HG02759 (cell line): Measurements from ENCODE around the gene FBN2.
A peak's percentile ranks its signal among the peaks of the same experiment; 100 is the strongest.
"Not testable (repeated sequence)": the region's sequence is repeated elsewhere in the genome, so short reads cannot be mapped to it uniquely, and the experiment has no call there.

Experiments used
- ATAC-seq: cut with Tn5 transposase; IDR thresholded peaks from one replicate; pipeline ENCODE4 v1.9.1; 2021; ENCODE audit warnings: mild to moderate bottlenecking, moderate library complexity; ENCODE audit not compliant: unreplicated experiment

FBN2 gene

GRCh38 chr5:128321418-128321817 lies 216.6 kb downstream of the FBN2 start:
- not testable (repeated sequence) for ATAC-seq

DNA sequence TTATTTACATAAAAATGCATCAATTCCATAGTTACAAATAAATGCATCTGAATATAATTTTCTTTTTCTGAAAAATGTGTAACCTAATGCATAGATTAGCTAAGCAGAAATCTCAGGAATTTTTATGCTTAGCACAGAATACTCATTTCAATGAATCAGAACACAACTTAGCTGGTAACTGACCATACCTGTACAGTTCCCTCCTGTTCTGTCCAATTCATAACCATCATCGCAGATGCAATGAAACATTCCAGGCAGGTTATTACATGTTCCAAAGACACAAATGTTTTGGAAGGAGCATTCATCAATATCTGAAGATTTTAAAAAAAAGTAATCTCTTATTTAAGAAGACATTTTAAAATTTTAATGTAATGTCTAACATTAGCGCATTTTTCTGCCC lies 219.4 kb downstream of the FBN2 start:
- ATAC-seq, result no peak

- ATAC-seq, result no peak
These were observed 220.6 kb downstream of the FBN2 start for GRCh38 chr5:128317481-128317880.

DNA sequence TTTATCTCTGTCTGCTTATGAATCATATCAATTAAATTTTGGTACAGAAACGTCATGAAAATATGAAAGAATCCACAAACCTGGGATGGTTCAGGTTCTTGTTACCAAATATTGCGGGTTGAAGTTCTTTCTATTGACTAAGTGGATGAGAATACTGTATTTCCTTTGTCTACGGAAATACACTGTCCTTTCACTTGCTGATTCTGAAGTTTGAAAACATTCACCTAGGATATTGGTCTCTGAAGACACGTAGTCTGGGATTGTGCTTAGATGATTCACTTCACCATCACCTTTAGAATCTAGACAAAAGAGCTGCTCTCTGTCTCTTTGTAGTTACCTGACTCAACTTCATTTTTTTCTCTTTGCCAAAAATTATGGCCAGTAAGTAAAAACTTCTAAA lies 222.4 kb downstream of the FBN2 start:
- ATAC-seq, result no peak

DNA sequence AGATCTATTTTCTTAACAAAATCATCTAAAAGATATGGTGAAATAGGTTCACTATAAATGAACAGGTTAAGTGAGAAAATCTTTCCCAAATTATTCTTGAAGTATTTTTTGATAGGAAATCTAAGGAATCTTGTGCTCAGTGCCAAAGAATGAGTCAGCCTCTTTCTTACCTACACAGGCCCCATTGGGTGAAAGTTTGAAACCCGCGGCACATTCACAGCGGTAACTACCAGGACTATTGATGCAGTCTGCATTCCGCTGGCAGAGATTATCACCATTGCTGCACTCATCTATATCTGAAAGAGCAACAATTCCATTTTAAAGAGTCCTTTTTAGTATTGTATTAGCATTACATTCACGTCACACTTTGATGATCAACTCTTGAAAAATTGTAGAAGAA lies 232.7 kb downstream of the FBN2 start:
- ATAC-seq, result no peak

- ATAC-seq, result no peak
These were observed 233.3 kb downstream of the FBN2 start for GRCh38 chr5:128304791-128305190.

GRCh38 chr5:128304088-128304487 lies 234.0 kb downstream of the FBN2 start:
- no peak for ATAC-seq

- no peak for ATAC-seq
These were observed 234.5 kb downstream of the FBN2 start for GRCh38 chr5:128303593-128303992.

DNA sequence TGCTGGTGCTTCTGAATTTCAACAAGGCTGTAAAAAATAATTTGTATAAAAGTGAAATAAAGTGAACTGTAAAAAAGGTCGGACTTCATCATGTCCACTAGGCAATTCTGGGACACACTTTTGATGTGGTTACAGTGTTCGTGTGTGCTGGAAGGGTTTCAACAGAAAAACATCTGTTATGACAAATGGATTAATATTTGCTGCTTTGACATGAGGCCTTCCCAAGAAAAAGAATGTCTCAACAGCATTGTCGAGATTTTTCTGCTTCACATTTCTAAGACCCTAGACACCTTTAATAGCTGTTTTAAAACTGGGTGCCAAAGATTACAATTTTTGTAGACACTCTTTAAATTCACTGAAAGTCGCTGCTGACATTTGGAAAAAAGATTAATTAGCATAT lies 237.9 kb downstream of the FBN2 start:
- no peak for ATAC-seq

GRCh38 chr5:128290152-128290858 lies 247.7 kb downstream of the FBN2 start:
- ATAC-seq, result no peak

- ATAC-seq, result no peak
These were observed 250.3 kb downstream of the FBN2 start for GRCh38 chr5:128287740-128288139.

GRCh38 chr5:128284236-128284635 lies 253.8 kb downstream of the FBN2 start:
- ATAC-seq, result no peak

GRCh38 chr5:128279345-128279744 lies 258.7 kb downstream of the FBN2 start:
- ATAC-seq, result no peak

- ATAC-seq, result no peak
These were observed 261.4 kb downstream of the FBN2 start for GRCh38 chr5:128276537-128277216.

- ATAC-seq, result no peak
These were observed 263.6 kb downstream of the FBN2 start for GRCh38 chr5:128274441-128274840.

- no peak for ATAC-seq
These were observed 264.3 kb downstream of the FBN2 start for GRCh38 chr5:128273736-128274135.

DNA sequence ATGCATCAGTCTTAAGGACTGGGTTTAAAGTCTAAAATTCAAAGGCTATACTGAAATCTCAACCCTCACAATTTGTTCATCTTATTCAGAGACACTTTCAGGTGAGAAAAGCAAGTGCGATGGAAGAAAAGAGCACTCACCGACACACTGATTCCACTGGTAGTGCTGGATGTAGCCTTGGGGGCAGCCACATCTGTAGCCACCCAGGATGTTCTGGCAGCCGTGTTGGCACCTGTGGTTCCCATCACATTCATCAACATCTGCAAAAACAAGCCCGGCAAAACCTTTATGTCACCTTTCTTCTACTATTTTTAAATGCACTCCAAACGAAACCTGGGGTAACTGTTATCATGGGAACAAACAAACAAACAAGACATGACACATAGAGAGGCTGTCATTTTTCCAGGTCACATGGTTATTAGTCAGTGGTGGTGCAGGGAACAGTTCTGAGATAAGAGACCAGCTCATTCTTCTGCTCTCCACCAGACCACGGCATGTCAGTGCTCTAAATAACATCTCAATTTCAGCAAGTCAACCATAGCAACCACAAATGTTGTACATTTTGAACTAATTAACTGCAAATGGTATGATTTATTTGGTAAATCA lies 266.1 kb downstream of the FBN2 start:
- peak; percentile 44 for ATAC-seq

GRCh38 chr5:128271071-128271470 lies 267.0 kb downstream of the FBN2 start:
- no peak for ATAC-seq

DNA sequence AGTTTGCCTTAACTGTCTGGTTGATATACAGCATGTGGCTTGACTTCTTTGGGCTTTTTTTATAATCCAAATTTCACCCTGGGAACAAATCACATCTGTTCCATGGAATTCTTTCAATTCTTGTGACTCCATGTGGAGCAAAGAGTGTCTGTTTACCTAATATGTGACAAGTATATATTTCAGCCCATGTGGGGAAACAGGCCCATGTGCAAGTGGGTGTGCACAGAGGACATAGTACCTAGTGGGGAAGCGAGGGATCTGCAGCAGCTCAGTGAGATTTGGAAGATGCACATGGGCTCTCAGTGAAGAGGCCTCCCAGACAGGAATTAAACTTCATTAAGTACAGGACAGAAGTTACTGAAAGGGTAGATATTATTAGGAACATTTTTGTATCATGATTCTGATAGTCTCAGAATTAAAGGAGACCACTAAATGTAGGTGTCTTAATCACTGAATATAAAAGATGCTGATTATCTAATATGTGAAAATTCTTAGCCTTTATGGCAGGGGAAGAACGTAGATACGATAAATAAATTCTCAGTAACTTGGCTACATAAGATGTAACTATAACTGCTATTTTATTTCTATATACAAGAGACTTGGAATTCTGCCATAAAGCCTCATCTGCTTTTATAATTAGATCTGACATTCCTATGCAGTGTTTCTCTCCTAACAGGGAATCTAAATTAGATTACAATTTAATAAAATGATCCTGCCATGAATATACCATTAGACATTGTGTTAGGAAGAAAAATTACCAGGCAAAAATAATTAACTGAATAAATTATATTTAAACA lies 273.3 kb downstream of the FBN2 start:
- no peak for ATAC-seq

GRCh38 chr5:128263357-128263756 lies 274.7 kb downstream of the FBN2 start:
- ATAC-seq, result no peak

- ATAC-seq, result no peak
These were observed 275.1 kb downstream of the FBN2 start for GRCh38 chr5:128262911-128263310.
